HepG2 (cell line): ENCODE data around the gene CISD3. TPM values are rescaled to one million over a fixed set of nuclear protein-coding genes. Genes with fewer than 3 reads are reported as not detected.

Experiments
- AHR ChIP-seq: IDR thresholded peaks from 2 replicates; pipeline ENCODE4 v1.6.1; 2018; ENCODE audit warnings: missing genetic modification reagents, missing compliant biosample characterization
- ATF4 ChIP-seq, 2 experiments: fragments of 450-650 bp in 1 of 2; sonication (generic) in 1 of 2; formaldehyde crosslinking; IDR thresholded peaks; 2 replicates each; pipeline versions ENCODE4 v1.5.0 to v1.8.0; 2020 to 2022; ENCODE audit warnings: mild to moderate bottlenecking in 1 of 2, missing genetic modification reagents in 1 of 2
- ATF7-NPFF ChIP-seq: sonication (generic); formaldehyde crosslinking; IDR thresholded peaks from 2 replicates; pipeline ENCODE4 v1.8.1; 2023; ENCODE audit warnings: mild to moderate bottlenecking, low read depth, missing genetic modification reagents, moderate library complexity
- BCL6 ChIP-seq: IDR thresholded peaks from 2 replicates; pipeline ENCODE4 v1.6.1; 2016; ENCODE audit warnings: missing genetic modification reagents, missing compliant biosample characterization
- CAMTA2 ChIP-seq: sonication (generic); formaldehyde crosslinking; IDR thresholded peaks from 2 replicates; pipeline ENCODE4 v1.4.0; 2020; ENCODE audit warnings: mild to moderate bottlenecking, missing genetic modification reagents, borderline replicate concordance
- HMGA1 ChIP-seq: sonication (generic); formaldehyde crosslinking; conservative IDR thresholded peaks from 2 replicates; pipeline ENCODE4 v1.4.0; 2020; ENCODE audit warnings: missing genetic modification reagents
- HNRNPK ChIP-seq: fragments of 200-400 bp; formaldehyde crosslinking; IDR thresholded peaks from 2 replicates; pipeline ENCODE4 v1.6.1; 2018; ENCODE audit warnings: low read length, low read depth, moderate library complexity, mild to moderate bottlenecking; ENCODE audit not compliant: poor library complexity, severe bottlenecking
- KMT2B ChIP-seq: IDR thresholded peaks from 2 replicates; pipeline ENCODE4 v1.6.1; 2016; ENCODE audit warnings: missing genetic modification reagents, missing compliant biosample characterization
- RBM22 ChIP-seq: fragments of 200-400 bp; formaldehyde crosslinking; optimal IDR thresholded peaks from 2 replicates; pipeline ENCODE3; 2017; ENCODE audit warnings: mild to moderate bottlenecking, low read length, moderate library complexity
- SAP130 ChIP-seq: IDR thresholded peaks from 2 replicates; pipeline ENCODE4 v1.6.1; 2016; ENCODE audit warnings: low read depth
- SMAD3 ChIP-seq: sonication (generic); formaldehyde crosslinking; IDR thresholded peaks from 2 replicates; pipeline ENCODE4 v1.4.0; 2020; ENCODE audit warnings: missing genetic modification reagents
- STAT5B ChIP-seq: sonication (generic); formaldehyde crosslinking; IDR thresholded peaks from 2 replicates; pipeline ENCODE4 v1.4.0; 2020; ENCODE audit warnings: missing genetic modification reagents
- TBL1XR1 ChIP-seq: fragments of 150-350 bp; IDR thresholded peaks from 2 replicates; pipeline ENCODE4 v1.6.1; 2014; ENCODE audit warnings: borderline replicate concordance, low read length; ENCODE audit not compliant: partially characterized antibody
- ZBTB14 ChIP-seq: sonication (generic); formaldehyde crosslinking; IDR thresholded peaks from 2 replicates; pipeline ENCODE4 v1.4.0; 2020; ENCODE audit warnings: missing genetic modification reagents
- ZBTB21 ChIP-seq: sonication (generic); formaldehyde crosslinking; IDR thresholded peaks from 2 replicates; pipeline ENCODE4 v1.4.0; 2020; ENCODE audit warnings: missing genetic modification reagents
- ZNF10 ChIP-seq: sonication (generic); formaldehyde crosslinking; IDR thresholded peaks from 2 replicates; pipeline ENCODE4 v1.4.0; 2020; ENCODE audit warnings: mild to moderate bottlenecking, low read depth, missing genetic modification reagents, borderline replicate concordance
- ZNF709 ChIP-seq: sonication (generic); formaldehyde crosslinking; IDR thresholded peaks from 2 replicates; pipeline ENCODE4 v1.5.0; 2020; ENCODE audit warnings: mild to moderate bottlenecking, missing genetic modification reagents
- polyA plus RNA-seq, 8 experiments: library from polyadenylated mRNA; depleted of rRNA in 3 of 8; stranded (reverse) in 7 of 8; unstranded in 1 of 8; fragments of >200 nt; fragmentation: Illumina TruSeq in 4 of 8; extraction: Trizol in 4 of 8; gene quantifications; 2 replicates each; pipeline versions ENCODE4 v1.2.1 to v1.2.3, GENCODE V29; 2011 to 2016; ENCODE audit warnings: low read depth in 4 of 8, missing spikeins in 1 of 8, mixed read lengths in 1 of 8; ENCODE audit not compliant: insufficient read depth in 1 of 8
- total RNA-seq, 5 experiments: library from RNA; depleted of rRNA; stranded (reverse); fragments of >200 nt; fragmentation: Illumina TruSeq; extraction: Trizol; gene quantifications; 2 replicates each; pipeline ENCODE4 v1.2.3, GENCODE V29; 2016; ENCODE audit warnings: low read depth in 1 of 5
- TF ChIP-seq, protein P1 (sequence below): sonication (generic); formaldehyde crosslinking; IDR thresholded peaks from 2 replicates; pipeline ENCODE4 v1.4.0; 2020; ENCODE audit warnings: missing genetic modification reagents
- TF ChIP-seq, protein P2 (sequence below): sonication (generic); formaldehyde crosslinking; IDR thresholded peaks from 2 replicates; pipeline ENCODE4 v1.5.1; 2020; ENCODE audit warnings: mild to moderate bottlenecking, missing genetic modification reagents, moderate library complexity
- TF ChIP-seq, protein P3 (sequence below): sonication (generic); formaldehyde crosslinking; IDR thresholded peaks from 2 replicates; pipeline ENCODE4 v1.4.0; 2020; ENCODE audit warnings: mild to moderate bottlenecking, missing genetic modification reagents

Gene CISD3
- total and polyA plus RNA-seq, 2 of the 13 experiments (the other 11 are each of a cell fraction or from before 2014, with no cell fraction given), result 30.0 to 34.1 TPM

GRCh38 chr17:38752308-38753070 lies 22.3 kb downstream of the CISD3 start, which contains the start of gene PSMB3 (continued):
- no peak for TF ChIP-seq STAT5B (CRISPR knock-in tag)
- TF ChIP-seq ATF7-NPFF (CRISPR knock-in tag), result no peak
- no peak for TF ChIP-seq CAMTA2 (CRISPR knock-in tag)
- TF ChIP-seq ZBTB21 (CRISPR knock-in tag), result peak; percentile 48; the same call in 1 of the 2 replicates
- peak in 1 of 2 experiments; percentile 83; a peak in 2 of 4 replicates for TF ChIP-seq ATF4 (CRISPR knock-in tag; IDR thresholded peaks at IDR 0.05)
- TF ChIP-seq ZNF10, result no peak
- TF ChIP-seq, protein P1, sequence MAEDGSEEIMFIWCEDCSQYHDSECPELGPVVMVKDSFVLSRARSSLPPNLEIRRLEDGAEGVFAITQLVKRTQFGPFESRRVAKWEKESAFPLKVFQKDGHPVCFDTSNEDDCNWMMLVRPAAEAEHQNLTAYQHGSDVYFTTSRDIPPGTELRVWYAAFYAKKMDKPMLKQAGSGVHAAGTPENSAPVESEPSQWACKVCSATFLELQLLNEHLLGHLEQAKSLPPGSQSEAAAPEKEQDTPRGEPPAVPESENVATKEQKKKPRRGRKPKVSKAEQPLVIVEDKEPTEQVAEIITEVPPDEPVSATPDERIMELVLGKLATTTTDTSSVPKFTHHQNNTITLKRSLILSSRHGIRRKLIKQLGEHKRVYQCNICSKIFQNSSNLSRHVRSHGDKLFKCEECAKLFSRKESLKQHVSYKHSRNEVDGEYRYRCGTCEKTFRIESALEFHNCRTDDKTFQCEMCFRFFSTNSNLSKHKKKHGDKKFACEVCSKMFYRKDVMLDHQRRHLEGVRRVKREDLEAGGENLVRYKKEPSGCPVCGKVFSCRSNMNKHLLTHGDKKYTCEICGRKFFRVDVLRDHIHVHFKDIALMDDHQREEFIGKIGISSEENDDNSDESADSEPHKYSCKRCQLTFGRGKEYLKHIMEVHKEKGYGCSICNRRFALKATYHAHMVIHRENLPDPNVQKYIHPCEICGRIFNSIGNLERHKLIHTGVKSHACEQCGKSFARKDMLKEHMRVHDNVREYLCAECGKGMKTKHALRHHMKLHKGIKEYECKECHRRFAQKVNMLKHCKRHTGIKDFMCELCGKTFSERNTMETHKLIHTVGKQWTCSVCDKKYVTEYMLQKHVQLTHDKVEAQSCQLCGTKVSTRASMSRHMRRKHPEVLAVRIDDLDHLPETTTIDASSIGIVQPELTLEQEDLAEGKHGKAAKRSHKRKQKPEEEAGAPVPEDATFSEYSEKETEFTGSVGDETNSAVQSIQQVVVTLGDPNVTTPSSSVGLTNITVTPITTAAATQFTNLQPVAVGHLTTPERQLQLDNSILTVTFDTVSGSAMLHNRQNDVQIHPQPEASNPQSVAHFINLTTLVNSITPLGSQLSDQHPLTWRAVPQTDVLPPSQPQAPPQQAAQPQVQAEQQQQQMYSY (CRISPR knock-in tag), result no peak; the same call in 1 of the 2 replicates
- no peak; the same call in 1 of the 2 replicates for TF ChIP-seq AHR
- TF ChIP-seq HNRNPK, result peak; percentile 24
- TF ChIP-seq SMAD3 (CRISPR knock-in tag), result peak; percentile 57; the same call in 1 of the 2 replicates
- no peak; the same call in 1 of the 2 replicates for TF ChIP-seq ZBTB14 (CRISPR knock-in tag)
- peak; percentile 95 for TF ChIP-seq KMT2B (CRISPR knock-in tag)
- TF ChIP-seq TBL1XR1, result no peak
- no peak for TF ChIP-seq HMGA1 (CRISPR knock-in tag)
- peak; percentile 43 for TF ChIP-seq RBM22
- TF ChIP-seq, protein P2, sequence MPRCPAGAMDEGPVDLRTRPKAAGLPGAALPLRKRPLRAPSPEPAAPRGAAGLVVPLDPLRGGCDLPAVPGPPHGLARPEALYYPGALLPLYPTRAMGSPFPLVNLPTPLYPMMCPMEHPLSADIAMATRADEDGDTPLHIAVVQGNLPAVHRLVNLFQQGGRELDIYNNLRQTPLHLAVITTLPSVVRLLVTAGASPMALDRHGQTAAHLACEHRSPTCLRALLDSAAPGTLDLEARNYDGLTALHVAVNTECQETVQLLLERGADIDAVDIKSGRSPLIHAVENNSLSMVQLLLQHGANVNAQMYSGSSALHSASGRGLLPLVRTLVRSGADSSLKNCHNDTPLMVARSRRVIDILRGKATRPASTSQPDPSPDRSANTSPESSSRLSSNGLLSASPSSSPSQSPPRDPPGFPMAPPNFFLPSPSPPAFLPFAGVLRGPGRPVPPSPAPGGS, result no peak
- peak; percentile 100 for TF ChIP-seq SAP130 (CRISPR knock-in tag)
- TF ChIP-seq, protein P3, sequence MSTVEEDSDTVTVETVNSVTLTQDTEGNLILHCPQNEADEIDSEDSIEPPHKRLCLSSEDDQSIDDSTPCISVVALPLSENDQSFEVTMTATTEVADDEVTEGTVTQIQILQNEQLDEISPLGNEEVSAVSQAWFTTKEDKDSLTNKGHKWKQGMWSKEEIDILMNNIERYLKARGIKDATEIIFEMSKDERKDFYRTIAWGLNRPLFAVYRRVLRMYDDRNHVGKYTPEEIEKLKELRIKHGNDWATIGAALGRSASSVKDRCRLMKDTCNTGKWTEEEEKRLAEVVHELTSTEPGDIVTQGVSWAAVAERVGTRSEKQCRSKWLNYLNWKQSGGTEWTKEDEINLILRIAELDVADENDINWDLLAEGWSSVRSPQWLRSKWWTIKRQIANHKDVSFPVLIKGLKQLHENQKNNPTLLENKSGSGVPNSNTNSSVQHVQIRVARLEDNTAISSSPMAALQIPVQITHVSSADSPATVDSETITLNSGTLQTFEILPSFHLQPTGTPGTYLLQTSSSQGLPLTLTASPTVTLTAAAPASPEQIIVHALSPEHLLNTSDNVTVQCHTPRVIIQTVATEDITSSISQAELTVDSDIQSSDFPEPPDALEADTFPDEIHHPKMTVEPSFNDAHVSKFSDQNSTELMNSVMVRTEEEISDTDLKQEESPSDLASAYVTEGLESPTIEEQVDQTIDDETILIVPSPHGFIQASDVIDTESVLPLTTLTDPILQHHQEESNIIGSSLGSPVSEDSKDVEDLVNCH, result no peak; the same call in 1 of the 2 replicates
- TF ChIP-seq ZNF709 (CRISPR knock-in tag), result no peak
- TF ChIP-seq BCL6 (CRISPR knock-in tag), result peak; percentile 42
